Muscle layer of colon (tissue), 2 donors: ENCODE results near the gene DOP1B.
A peak's percentile ranks its signal among the peaks of the same experiment; 100 is the strongest.
"Not testable (repeated sequence)": the region's sequence is repeated elsewhere in the genome, so short reads cannot be mapped to it uniquely, and the experiment has no call there.

Experiments used
- H3K27ac ChIP-seq: one replicate; pipeline ENCODE4 v1.7.0; 2013; ENCODE audit warnings: low read depth, mild to moderate bottlenecking, low read length, moderate library complexity
- H3K27me3 ChIP-seq, 2 donors: one replicate each; pipeline ENCODE4 v1.7.0; 2013; ENCODE audit warnings: low read length in 2 of 2, mild to moderate bottlenecking in 2 of 2; ENCODE audit not compliant: insufficient read depth in 2 of 2, control insufficient read depth in 1 of 2
- H3K36me3 ChIP-seq: one replicate; pipeline ENCODE4 v1.7.0; 2013; ENCODE audit warnings: mild to moderate bottlenecking, low read length; ENCODE audit not compliant: insufficient read depth
- H3K4me1 ChIP-seq: one replicate; pipeline ENCODE4 v1.7.0; 2013; ENCODE audit warnings: mild to moderate bottlenecking, low read length; ENCODE audit not compliant: insufficient read depth
- H3K4me3 ChIP-seq, 2 donors: one replicate each; pipeline ENCODE4 v1.7.0; 2013; ENCODE audit warnings: low read length in 2 of 2, low read depth in 1 of 2, mild to moderate bottlenecking in 1 of 2, moderate library complexity in 1 of 2
- H3K9ac ChIP-seq: one replicate; pipeline ENCODE4 v1.7.0; 2013; ENCODE audit warnings: low read length
- H3K9me3 ChIP-seq: one replicate; pipeline ENCODE4 v1.7.0; 2013; ENCODE audit warnings: mild to moderate bottlenecking, low read length
- donor health status: abdominal sarcoma.
- donor health status: Adenocarcinoma of cecum.

DOP1B gene

DNA sequence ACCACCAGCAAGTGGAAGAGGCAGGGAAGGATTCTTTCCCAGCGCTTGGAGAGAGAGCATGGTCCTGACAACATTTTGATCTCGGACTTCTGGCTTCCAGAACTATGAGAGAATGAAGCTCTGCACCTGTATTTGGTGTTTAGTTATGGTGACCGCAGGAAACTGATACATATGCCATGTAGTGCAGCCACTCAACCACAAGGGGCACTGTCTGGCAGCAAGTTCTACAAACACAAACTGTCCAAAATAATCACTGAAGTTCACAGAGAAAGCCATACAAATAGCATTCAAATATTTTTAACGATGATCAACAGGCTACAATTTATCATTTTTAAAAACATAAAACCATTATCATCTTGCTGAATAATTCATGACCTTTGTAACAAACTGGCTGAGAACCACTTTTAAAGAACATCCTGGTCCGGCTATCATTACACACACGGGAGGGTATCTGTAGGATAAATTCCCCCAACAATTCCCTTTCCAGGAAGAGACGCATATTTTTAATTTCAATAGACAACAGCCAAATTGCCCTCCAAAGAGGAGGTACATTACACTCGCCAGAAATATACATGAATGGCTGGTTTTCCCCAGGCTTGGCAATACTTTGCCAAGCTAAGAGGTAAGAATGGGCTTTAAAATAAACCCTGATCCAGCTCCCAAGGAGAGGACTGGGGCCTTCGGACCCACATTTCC, 31.0 kb upstream of the DOP1B start:
- Histone ChIP-seq H3K4me1 (peaks cover 11% of the 10 kb centered on the region), H3K9ac (no peak overlapping the region), H3K27ac (no peak overlapping the region), H3K4me3 (no peak overlapping the region), H3K9me3 (no peaks in the 10 kb centered on the region), H3K36me3 (no peaks in the 10 kb centered on the region), H3K27me3 (no peaks in the 10 kb centered on the region)

DNA sequence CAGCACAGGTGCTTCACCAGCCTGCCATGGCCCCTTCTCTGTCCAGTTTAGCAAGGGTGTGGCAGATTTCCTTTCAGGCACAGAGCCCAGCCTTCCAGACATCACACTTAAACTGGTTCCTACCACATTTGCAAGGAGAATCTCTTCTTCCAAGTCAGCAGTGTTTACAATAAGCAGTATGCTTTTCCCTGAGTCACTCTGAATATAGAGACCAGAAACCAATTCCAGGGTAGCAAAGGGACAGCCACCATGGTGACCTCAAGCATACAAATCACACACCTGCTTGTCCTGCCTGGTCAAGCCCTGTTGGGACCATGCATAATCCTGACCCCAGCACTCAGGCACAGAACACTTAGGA, 30.4 kb upstream of the DOP1B start:
- H3K4me3 ChIP-seq = no peak overlapping the region
- no peak overlapping the region for H3K9ac ChIP-seq
- H3K4me1 ChIP-seq = peaks cover 11% of the 10 kb centered on the region
- no peak overlapping the region for H3K27ac ChIP-seq
- no peaks in the 10 kb centered on the region for H3K36me3 ChIP-seq
- no peaks in the 10 kb centered on the region for H3K27me3 ChIP-seq
- H3K9me3 ChIP-seq = no peaks in the 10 kb centered on the region

DNA sequence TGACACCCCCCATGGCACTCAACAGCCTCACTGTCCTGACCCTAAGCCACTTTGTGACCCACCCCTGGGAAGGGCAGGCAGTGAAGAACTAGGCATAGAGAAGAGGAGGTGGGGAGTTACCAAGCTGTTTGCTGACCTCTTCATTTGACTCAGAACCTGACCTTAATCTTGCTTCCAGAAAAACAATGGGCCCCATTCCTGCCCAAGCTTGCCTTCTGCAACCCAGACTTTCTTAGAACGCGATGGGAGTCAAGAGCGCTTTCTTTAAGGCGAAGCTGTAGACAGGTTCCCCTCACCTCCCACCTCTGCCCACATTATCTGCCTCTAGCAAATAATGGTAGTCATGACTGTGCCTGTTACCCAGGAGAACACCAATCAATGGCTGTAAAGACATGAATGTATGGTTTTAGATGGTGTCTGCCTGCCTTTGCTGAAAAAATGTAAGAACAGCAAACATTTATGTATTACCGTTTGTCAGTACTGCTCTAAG, 30.0 kb upstream of the DOP1B start:
- H3K27me3 ChIP-seq = no peaks in the 10 kb centered on the region
- no peak overlapping the region for H3K9ac ChIP-seq
- H3K4me1 ChIP-seq = peaks cover 11% of the 10 kb centered on the region
- no peaks in the 10 kb centered on the region for H3K36me3 ChIP-seq
- H3K9me3 ChIP-seq = no peaks in the 10 kb centered on the region
- H3K27ac ChIP-seq = no peak overlapping the region
- H3K4me3 ChIP-seq = no peak overlapping the region

DNA sequence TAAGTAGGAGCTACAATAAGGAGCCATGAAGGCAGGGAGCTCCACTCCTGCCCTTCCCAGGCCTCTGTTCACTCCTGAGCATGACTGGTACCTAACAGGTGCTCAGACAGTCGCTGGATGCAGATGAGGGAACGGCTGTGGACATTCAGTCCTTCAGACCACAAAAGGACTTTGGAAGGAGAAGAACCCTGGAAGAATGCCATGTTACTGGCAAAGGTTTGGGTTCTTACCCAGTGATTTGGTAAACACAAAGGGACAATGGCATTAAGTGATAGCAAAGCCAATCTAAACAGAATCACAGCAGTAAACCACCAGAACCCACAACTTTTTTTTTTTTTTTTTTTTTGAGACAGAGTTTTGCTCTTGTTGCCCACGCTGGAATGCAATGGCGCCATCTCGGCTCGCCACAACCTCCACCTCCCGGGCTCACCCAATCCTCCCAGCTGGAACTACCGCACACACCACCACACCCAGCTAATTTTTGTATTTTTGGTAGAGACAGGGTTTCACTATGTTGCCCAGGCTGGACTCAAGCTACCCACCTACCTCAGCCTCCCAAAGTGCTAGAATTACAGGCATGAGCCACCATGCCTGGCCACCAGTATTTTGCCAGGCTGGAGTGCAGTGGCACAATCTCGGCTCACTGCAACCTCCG, 29.2 kb upstream of the DOP1B start:
- no peaks in the 10 kb centered on the region for H3K9me3 ChIP-seq

DNA sequence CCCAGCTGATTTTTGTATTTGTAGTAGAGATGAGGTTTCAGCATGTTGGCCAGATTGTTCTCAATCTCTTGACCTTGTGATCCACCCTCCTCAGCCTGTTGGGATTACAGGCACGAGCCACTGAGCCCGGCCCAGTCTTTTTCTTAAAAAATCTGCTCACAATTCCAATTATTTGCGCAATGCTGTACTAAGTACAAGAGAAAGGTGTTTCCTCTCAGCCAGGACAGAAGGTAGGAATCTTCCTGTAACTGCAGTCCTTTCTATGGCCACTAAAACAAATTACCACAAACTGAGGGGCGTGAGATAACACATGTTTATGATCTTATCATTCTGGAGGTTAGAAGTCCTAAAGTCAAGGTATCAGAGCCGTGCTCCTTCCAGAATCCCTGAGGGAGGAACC, 28.6 kb upstream of the DOP1B start:
- H3K27ac ChIP-seq = no peak overlapping the region

More for the DNA sequence above, 29.2 kb upstream of the DOP1B start:
- H3K4me1 ChIP-seq = peaks cover 11% of the 10 kb centered on the region
- no peaks in the 10 kb centered on the region for H3K27me3 ChIP-seq
- no peaks in the 10 kb centered on the region for H3K36me3 ChIP-seq
- H3K9ac ChIP-seq = no peak overlapping the region
- H3K27ac ChIP-seq = no peak overlapping the region
- no peak overlapping the region for H3K4me3 ChIP-seq

DNA sequence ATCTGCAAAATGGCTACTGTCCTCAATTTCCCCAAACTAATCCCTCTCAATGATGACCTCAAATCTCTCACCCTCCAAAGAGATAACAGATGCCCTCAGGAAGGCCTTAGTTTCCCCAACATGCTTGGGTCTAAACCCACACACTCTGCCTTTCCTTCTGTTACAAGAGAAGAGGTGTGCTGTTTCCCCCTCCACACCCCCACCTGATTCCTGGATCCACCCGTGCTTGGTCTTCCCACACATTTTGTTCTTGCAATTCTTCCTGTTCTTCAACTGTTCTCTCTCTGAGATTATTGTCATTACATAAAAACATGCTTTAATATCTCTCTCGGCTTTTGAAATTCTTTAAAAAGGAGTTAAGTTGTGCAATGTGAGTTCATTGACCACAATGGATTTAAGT, 27.4 kb upstream of the DOP1B start:
- H3K9ac ChIP-seq = no peak overlapping the region
- no peaks in the 10 kb centered on the region for H3K27me3 ChIP-seq
- peaks cover 13% of the 10 kb centered on the region for H3K4me1 ChIP-seq
- no peak overlapping the region for H3K4me3 ChIP-seq
- H3K27ac ChIP-seq = no peak overlapping the region
- H3K36me3 ChIP-seq = no peaks in the 10 kb centered on the region
- H3K9me3 ChIP-seq = no peaks in the 10 kb centered on the region

More for the DNA sequence above, 28.6 kb upstream of the DOP1B start:
- H3K4me3 ChIP-seq = no peak overlapping the region
- H3K4me1 ChIP-seq = peaks cover 11% of the 10 kb centered on the region
- H3K36me3 ChIP-seq = no peaks in the 10 kb centered on the region
- no peaks in the 10 kb centered on the region for H3K9me3 ChIP-seq
- H3K9ac ChIP-seq = no peak overlapping the region
- H3K27me3 ChIP-seq = no peaks in the 10 kb centered on the region

DNA sequence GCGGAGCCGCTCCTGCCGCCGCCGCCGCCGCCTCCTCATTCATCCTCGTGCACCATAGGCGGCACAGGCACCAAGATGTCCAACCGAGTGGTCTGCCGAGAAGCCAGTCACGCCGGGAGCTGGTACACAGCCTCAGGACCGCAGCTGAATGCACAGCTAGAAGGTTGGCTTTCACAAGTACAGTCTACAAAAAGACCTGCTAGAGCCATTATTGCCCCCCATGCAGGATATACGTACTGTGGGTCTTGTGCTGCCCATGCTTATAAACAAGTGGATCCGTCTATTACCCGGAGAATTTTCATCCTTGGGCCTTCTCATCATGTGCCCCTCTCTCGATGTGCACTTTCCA, 26.2 kb upstream of the DOP1B start:
- not testable (repeated sequence) for H3K4me3 ChIP-seq, H3K36me3 ChIP-seq, H3K27ac ChIP-seq, H3K9ac ChIP-seq, H3K27me3 ChIP-seq, H3K9me3 ChIP-seq
- peaks cover 18% of the 10 kb centered on the region for H3K4me1 ChIP-seq

DNA sequence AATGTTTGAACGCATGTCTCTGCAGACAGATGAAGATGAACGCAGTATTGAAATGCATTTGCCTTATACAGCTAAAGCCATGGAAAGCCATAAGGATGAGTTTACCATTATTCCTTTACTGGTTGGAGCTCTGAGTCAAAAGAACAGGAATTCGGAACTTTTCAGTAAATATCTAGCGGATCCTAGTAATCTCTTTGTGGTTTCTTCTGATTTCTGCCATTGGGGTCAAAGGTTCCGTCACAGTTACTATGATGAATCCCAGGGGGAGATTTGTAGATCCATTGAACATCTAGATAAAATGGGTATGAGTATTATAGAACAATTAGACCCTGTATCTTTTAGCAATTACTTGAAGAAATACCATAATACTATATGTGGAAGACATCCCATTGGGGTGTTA, 25.8 kb upstream of the DOP1B start:
- H3K4me1 ChIP-seq = peaks cover 18% of the 10 kb centered on the region
- not testable (repeated sequence) for H3K4me3 ChIP-seq, H3K27me3 ChIP-seq, H3K9ac ChIP-seq, H3K36me3 ChIP-seq, H3K9me3 ChIP-seq, H3K27ac ChIP-seq

DNA sequence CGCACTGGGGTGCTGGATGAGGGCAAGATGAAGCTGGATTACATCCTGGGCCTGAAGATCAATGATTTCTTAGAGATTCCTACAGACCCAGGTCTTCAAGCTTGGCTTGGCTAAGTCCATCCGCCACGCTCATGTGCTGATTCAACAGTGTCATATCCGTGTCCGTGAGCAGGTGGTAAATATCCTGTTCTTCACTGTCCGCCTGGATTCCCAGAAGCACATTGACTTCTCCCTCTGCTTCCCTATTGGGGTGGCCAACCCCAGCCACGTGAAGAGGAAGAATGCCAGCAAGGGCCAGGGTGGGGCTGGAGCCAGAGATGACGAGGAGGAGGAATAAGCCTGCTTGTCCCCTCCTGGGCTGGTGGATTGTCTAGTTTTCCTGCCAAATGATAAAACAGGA, 23.9 kb upstream of the DOP1B start:
- Histone ChIP-seq H3K4me1 (peaks cover 12% of the 10 kb centered on the region), H3K27me3 (no peaks in the 10 kb centered on the region), H3K4me3 (no peak overlapping the region), H3K36me3 (no peaks in the 10 kb centered on the region), H3K9ac (no peak overlapping the region), H3K27ac (no peak overlapping the region), H3K9me3 (no peaks in the 10 kb centered on the region)

DNA sequence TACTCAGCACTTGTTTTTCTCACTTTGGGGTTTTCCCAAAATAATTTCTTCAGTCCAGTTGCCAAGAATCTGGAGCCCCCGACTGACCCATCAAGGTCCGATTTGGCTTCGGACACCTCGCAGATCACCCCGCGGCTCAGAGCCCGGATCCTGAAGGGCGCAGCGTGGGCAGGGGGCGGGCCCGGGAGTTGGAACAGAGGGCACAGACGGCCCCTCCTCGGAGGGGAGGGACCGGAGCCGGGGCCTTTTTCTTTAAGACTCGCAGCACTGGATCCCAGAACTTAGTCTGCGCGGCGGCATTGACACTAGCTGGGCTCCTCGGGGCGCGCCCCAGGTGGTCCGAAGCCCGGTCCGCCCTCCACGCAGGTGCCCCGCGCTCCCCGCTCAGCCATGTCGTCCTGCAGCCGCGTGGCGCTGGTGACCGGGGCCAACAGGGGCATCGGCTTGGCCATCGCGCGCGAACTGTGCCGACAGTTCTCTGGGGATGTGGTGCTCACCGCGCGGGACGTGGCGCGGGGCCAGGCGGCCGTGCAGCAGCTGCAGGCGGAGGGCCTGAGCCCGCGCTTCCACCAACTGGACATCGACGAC, 21.7 kb upstream of the DOP1B start, which contains the start of gene CBR3:
TSS of gene CBR3 (plus strand) at position 277 of the 588 bp plus-strand sequence. CDS start at position 391, 114 bp downstream.
- Histone ChIP-seq H3K36me3 (no peaks in the 10 kb centered on the region), H3K9ac (peak within 1 kb of the TSS; percentile 69), H3K4me3 (peak within 1 kb of the TSS; percentile 27 to 95), H3K27ac (peak within 1 kb of the TSS; percentile 59), H3K9me3 (no peaks in the 10 kb centered on the region), H3K27me3 (no peaks in the 10 kb centered on the region), H3K4me1 (peaks cover 7% of the 10 kb centered on the region)

DNA sequence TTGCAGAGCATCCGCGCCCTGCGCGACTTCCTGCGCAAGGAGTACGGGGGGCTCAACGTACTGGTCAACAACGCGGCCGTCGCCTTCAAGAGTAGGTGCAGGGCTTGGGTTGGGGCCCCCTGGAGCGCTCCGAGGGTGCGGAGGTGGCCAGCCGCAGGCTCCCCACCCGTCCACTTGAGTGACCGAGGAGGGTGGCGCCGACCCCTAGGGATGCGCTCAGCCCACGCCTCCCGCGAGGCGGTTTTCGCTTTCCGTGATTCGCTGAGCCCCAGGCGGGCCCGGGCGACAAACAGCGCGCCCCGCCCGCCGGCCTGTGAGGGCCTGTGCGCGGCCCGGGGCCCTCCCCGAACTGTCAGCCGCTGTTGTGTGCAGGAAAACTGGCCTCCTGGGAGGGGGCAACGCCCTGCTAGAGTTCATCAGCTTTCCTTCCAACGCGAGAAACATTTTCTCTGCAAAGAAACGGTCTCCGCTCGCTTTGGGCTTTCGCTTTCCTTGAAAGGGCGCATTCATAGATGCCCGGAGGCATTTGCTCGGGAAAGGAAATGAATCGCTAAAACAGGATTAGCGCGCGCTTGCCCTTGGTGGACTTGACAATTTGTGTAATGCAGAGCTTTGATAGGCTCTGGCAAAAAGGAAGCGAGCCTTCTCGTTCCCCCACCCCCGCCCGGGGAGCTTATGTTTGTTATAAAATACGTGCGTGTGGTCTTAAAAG, 21.1 kb upstream of the DOP1B start:
- no peaks in the 10 kb centered on the region for H3K9me3 ChIP-seq
- peak overlapping the region; percentile 59 for H3K27ac ChIP-seq
- peak overlapping the region; percentile 69 for H3K9ac ChIP-seq
- peaks cover 7% of the 10 kb centered on the region for H3K4me1 ChIP-seq
- H3K27me3 ChIP-seq = no peaks in the 10 kb centered on the region
- H3K36me3 ChIP-seq = peaks cover 6% of the 10 kb centered on the region
- peak overlapping the region; percentile 27 to 95 for H3K4me3 ChIP-seq
